Measurements from ENCODE around the gene STPG1.
"Not testable (repeated sequence)": the region's sequence is repeated elsewhere in the genome, so short reads cannot be mapped to it uniquely, and the experiment has no call there.

The STPG1 gene, protein sequence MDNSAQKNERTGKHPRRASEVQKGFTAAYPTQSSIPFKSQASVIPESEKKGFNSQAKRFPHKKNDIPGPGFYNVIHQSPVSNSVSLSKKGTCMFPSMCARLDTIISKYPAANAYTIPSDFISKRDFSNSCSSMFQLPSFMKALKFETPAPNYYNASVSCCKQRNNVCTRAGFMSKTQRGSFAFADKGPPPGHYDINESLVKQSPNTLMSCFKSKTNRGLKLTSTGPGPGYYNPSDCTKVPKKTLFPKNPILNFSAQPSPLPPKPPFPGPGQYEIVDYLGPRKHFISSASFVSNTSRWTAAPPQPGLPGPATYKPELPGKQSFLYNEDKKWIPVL

GRCh38 chr1:24413350-24414163, at the start of gene STPG1:
Gene STPG1, minus strand, starts transcription at chr1:24413782. Its CDS starts 12,394 bp downstream, at chr1:24401388.
- DNase-seq (ENCODE audit: low read depth) = peak; percentile 70

GRCh38 chr1:24462128-24462527, 48.5 kb upstream of the STPG1 start:
- DNase-seq (ENCODE audit: low read depth) = not testable (repeated sequence)

GRCh38 chr1:24459551-24460266, 46.1 kb upstream of the STPG1 start:
- no peak for DNase-seq (ENCODE audit: low read depth)

DNA sequence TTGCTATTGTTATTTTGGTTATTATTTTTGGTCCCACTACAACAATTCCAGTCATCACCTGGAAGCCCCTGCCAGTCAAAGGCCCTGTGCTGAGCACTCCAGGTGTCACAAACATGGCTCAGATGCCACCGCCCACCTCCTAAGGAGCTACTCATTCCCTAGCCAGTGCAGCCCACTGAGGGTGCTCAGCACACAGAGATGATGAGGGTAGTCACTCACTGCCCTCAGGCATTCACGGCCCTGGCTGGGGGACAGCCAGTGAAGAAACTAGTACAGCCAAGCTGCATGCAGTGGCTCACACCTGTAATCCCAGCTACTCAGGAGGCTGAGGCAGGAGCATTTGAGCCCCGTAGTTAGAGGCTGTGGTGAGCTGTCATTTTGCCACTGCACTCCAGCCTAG, 44.3 kb upstream of the STPG1 start:
- no peak for DNase-seq (ENCODE audit: low read depth)

DNA sequence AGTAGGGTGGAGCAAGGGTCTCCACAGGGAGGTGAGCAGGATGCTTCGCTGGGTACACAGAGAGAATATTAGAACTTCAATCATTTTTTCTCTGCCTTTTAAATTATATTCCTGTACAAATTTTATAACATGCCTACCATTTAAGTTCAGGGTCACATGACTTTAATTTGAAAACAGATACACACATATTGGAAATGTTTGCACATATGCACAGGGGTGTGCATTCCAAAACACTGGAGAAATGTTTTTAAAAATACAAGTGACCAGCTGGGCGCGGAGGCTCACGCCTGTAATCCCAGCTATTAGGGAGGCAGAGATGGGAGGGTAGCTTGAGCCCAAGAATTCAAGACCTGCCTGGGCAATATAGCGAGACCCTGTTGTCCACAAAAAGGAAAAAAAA, 41.7 kb upstream of the STPG1 start:
- no peak for DNase-seq (ENCODE audit: low read depth)

- no peak for DNase-seq (ENCODE audit: low read depth)
Observed at GRCh38 chr1:24454673-24455072, 41.1 kb upstream of the STPG1 start.

GRCh38 chr1:24452922-24453485, 39.4 kb upstream of the STPG1 start:
- no peak for DNase-seq (ENCODE audit: low read depth)

- no peak for DNase-seq (ENCODE audit: low read depth)
Observed at GRCh38 chr1:24451746-24452145, 38.2 kb upstream of the STPG1 start.

DNA sequence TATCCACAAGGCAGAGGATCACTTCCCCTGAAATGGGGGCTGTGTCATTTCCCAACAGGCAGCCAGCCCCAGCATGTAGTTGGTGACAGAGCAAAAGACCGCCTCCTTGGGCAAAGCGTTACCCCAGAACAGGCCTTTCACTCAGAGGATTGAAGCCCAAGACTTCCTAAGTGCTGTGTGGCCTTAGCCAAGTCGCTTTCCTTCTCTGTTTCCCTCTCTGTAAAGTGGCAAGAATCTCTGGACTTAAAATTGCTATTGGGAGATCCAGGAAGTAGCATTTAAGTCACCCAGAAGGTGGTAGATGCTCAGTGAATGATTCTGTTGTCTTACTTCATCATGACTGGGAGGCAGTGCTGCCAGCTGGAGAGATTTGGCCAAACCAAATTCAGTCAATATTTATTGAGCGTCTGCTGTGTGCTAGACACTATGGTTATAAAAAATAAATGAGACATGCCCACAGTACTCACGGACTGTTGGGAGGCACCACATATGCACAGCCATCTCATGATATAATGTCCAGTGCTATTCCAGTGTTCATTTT, 37.3 kb upstream of the STPG1 start:
- DNase-seq (ENCODE audit: low read depth) = no peak

GRCh38 chr1:24450316-24450715, 36.7 kb upstream of the STPG1 start:
- DNase-seq (ENCODE audit: low read depth) = no peak

DNA sequence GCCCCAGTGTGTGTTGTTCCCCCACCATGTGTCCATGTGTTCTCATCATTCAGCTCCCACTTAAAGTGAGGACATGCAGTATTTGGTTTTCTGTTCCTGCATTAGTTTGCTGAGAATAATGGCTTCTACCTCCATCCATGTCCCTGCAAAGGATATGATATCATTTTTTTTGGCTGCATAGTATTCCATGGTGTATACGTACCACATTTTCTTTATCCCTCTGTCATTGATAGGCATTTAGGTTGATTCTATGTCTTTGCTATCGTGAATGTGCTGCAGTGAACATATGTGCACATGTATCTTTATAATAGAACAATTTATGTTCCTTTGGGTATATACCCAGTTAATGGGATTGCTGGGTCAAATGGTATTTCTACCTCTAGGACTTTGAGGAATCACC, 32.9 kb upstream of the STPG1 start:
- not testable (repeated sequence) for DNase-seq (ENCODE audit: low read depth)

DNA sequence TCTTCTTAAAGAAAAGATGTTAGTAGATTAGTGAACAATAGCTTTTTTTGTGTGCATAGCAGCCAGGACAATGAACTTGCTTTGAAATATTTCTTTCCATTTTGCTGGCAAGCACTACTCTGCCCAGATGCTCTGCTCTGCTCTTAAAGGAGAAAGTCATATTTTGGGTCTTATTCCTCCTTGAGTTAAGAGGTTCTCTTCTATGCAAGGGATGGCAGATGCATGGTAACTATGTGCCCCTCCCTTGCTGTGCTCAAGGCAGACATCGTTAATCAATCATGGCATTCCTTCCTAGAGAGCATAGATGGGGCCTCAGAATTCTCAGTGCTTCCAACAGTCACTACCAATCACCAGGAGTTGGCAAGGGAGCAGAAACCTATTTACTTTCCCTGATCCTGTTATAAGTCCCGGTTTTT, 29.7 kb upstream of the STPG1 start:
- no peak for DNase-seq (ENCODE audit: low read depth)

DNA sequence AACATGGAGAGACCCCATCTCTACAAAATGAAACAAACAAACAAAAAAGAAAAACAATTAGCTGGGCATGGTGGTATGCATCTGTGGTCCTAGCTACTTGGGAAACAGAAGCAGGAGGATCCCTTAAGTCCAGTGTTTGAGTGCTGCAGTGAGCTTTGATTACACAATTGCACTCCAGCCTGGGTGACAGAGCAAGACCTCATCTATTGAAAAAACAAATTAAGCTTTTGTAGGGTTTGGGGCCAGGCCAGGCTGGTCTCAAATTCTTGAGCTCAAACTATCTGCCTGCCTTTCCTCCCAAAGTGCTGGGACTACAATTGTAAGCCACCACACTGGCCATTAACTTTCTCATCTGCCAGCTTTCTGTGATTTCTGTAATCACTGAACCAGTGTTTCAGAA, 29.2 kb upstream of the STPG1 start:
- DNase-seq (ENCODE audit: low read depth) = no peak

DNA sequence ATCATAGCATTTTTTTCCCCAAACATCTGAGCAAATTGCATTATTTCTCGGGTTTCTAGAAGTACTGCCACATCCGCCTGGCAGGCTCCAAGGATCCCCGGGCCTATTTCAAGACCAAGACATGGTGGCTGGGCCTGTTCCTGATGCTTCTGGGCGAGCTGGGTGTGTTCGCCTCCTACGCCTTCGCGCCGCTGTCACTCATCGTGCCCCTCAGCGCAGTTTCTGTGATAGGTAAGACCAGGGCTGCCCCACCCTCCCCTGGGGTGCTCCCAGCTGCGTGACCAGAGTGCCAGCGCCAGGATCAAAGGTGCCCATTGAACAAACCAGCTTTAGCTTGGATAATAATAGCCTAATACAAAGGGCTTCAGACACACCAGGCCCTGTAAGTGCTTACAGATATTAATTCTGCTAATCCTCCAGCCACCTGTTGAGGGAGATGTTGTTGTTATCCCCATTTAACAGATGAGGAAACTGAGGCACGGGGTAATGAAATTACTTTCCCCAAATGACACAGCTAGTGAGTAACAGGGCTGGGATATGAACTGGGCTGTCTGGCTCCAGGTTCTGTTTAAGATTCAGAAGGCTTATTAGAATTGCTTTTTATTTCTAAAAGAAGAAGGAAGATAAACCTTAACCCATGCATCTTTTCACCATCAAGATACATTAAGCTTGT, 28.6 kb upstream of the STPG1 start:
- no peak for DNase-seq (ENCODE audit: low read depth)

- no peak for DNase-seq (ENCODE audit: low read depth)
Observed at GRCh38 chr1:24441480-24441879, 27.9 kb upstream of the STPG1 start.

DNA sequence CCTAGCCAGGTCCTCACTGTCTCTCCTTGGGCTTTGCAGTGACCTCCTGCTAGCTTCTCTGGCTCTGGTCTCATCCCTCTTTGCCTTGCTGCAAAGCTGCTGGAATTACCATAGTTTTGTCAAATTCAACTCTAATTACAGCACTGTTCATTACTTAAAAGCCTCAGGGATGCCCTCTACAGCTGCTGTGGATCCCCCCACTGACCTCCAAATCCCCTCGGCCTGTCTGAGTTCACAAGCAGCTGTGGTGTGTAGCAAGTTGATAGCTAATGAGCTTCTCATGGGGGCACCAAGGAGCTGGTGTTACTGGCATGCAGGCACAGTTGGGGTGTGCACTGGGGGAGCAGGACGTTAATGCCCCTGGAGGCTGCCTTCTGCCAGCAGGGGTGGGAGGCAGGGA, 26.9 kb upstream of the STPG1 start:
- DNase-seq (ENCODE audit: low read depth) = no peak

- DNase-seq (ENCODE audit: low read depth) = peak; percentile 64
Observed at GRCh38 chr1:24438423-24438901, 24.9 kb upstream of the STPG1 start.

GRCh38 chr1:24437631-24438396, 24.2 kb upstream of the STPG1 start:
- no peak for DNase-seq (ENCODE audit: low read depth)

GRCh38 chr1:24435782-24436365, 22.3 kb upstream of the STPG1 start:
- DNase-seq (ENCODE audit: low read depth) = no peak

DNA sequence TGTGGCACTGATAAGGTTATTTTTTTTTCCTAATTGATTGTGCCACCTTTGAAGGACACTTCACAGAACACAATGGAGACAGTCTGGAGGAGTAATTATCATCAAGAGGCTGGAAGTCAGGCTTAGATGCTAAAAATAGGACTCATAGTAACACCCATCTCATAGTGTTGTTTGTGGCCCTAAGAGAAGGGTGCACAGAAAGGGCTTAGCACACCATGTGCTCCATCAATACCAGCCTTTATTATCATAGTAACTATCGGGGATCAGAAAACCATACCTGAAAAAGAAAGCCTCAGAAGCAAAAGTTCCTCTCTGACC, 13.9 kb upstream of the STPG1 start:
- no peak for DNase-seq (ENCODE audit: low read depth)
